ENCODE data around the gene CEP170B.

DNA sequence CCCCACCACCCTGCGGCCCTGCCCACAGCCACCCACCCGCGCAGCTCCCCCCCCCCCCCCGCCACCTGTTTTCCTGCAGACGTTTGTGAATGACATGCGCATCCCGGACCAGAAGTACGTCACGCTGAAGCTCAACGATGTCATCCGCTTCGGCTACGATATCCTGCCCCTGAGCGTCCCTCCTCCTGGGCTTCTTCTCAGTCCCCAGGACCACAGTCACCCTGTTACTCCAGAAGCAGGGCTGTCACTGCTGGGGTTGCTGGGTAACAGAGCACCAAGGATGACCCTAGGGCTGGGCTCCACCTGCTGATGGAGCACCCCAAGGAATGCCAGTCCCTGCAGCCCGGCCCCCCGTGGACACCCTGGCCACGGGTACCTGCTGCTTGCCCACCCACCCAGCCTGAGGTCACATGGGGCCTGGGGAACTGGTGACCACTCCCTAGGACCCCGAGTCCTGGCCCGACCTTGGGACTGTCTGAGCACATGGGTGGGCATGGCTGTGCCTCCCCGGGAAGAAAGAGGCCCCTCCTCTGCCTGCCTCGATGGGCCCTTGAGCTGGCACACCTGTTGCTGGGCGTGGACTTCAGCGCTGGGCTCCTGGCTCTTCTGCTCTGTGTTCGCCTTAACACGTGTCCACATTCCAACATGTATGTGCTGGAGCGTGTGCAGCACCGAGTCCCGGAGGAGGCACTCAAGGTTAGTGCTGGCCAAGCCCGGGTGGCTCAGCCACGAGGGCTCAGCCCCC lies 12.9 kb downstream of the CEP170B start:
- TF ChIP-seq, protein P1, sequence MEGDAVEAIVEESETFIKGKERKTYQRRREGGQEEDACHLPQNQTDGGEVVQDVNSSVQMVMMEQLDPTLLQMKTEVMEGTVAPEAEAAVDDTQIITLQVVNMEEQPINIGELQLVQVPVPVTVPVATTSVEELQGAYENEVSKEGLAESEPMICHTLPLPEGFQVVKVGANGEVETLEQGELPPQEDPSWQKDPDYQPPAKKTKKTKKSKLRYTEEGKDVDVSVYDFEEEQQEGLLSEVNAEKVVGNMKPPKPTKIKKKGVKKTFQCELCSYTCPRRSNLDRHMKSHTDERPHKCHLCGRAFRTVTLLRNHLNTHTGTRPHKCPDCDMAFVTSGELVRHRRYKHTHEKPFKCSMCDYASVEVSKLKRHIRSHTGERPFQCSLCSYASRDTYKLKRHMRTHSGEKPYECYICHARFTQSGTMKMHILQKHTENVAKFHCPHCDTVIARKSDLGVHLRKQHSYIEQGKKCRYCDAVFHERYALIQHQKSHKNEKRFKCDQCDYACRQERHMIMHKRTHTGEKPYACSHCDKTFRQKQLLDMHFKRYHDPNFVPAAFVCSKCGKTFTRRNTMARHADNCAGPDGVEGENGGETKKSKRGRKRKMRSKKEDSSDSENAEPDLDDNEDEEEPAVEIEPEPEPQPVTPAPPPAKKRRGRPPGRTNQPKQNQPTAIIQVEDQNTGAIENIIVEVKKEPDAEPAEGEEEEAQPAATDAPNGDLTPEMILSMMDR (IDR thresholded peaks at IDR 0.05) = no peak
- TF ChIP-seq POLR2A (IDR thresholded peaks at IDR 0.05) (no peak), EP300 (IDR thresholded peaks at IDR 0.05) (no peak)
